Measurements from ENCODE around the gene MICU1.
A peak's percentile ranks its signal among the peaks of the same experiment; 100 is the strongest.
"Not testable (repeated sequence)": the region's sequence is repeated elsewhere in the genome, so short reads cannot be mapped to it uniquely, and the experiment has no call there.

Gene MICU1, protein sequence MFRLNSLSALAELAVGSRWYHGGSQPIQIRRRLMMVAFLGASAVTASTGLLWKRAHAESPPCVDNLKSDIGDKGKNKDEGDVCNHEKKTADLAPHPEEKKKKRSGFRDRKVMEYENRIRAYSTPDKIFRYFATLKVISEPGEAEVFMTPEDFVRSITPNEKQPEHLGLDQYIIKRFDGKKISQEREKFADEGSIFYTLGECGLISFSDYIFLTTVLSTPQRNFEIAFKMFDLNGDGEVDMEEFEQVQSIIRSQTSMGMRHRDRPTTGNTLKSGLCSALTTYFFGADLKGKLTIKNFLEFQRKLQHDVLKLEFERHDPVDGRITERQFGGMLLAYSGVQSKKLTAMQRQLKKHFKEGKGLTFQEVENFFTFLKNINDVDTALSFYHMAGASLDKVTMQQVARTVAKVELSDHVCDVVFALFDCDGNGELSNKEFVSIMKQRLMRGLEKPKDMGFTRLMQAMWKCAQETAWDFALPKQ

DNA sequence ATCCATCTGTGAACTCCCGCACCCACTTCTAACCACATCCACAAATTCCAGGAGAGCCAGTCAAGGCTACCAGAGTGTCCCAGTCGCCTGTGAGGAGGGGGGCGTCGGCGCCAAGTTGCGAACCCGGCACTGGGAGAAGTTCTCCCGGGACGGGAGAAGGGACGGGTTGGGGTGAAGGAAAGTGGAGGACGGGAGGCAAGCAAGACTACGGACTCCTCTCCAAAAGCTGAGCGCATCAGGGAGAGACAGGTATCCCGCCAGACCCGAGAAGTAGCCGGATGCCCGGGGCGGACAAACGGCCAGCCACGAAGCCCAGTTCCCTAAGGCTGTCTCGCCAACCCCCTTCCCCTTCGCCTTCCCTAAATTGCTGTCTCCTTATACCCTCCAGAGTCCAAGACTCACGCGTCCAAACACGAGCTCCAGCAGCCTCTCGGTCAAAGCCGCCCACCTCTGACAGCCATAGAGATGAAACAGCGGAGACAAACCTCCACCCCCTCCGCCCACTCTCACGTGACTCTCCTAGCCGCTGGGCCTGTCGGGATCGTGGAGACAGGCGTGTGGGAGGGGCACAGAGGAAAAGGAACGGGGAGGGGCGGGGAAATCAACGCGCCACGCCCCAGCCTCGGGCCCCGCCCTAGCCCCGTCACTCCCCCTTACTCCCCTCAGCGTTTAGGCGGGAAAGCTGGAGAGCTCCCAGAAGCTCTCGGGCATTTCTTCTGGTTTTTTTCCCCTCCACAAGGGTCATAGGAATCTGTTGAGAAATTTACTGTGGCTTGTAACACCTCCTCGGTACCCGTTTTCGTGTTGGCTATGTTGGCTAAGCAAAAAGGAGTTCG is at the start of gene MICU1:
Gene MICU1, minus strand, starts transcription at position 472 of the 836 bp plus-strand sequence. CDS start 59,286 bp downstream, outside the sequence.
- H3K27ac Mint-ChIP-seq: peak within 1 kb of the TSS; percentile 83
- no peaks in the 10 kb centered on the region for H3K9me3 Mint-ChIP-seq
- H3K4me1 Mint-ChIP-seq: peaks cover 9% of the 10 kb centered on the region
- peak within 1 kb of the TSS; percentile 98 for H3K4me3 Mint-ChIP-seq
- peak; percentile 93 for DNase-seq
- TF ChIP-seq, protein P1, sequence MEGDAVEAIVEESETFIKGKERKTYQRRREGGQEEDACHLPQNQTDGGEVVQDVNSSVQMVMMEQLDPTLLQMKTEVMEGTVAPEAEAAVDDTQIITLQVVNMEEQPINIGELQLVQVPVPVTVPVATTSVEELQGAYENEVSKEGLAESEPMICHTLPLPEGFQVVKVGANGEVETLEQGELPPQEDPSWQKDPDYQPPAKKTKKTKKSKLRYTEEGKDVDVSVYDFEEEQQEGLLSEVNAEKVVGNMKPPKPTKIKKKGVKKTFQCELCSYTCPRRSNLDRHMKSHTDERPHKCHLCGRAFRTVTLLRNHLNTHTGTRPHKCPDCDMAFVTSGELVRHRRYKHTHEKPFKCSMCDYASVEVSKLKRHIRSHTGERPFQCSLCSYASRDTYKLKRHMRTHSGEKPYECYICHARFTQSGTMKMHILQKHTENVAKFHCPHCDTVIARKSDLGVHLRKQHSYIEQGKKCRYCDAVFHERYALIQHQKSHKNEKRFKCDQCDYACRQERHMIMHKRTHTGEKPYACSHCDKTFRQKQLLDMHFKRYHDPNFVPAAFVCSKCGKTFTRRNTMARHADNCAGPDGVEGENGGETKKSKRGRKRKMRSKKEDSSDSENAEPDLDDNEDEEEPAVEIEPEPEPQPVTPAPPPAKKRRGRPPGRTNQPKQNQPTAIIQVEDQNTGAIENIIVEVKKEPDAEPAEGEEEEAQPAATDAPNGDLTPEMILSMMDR (IDR thresholded peaks at IDR 0.05): no peak
- H3K36me3 Mint-ChIP-seq (ENCODE audit: low read depth): peaks cover 6% of the 10 kb centered on the region
- H3K27me3 Mint-ChIP-seq (ENCODE audit: low read depth, poor library complexity): no peaks in the 10 kb centered on the region

DNA sequence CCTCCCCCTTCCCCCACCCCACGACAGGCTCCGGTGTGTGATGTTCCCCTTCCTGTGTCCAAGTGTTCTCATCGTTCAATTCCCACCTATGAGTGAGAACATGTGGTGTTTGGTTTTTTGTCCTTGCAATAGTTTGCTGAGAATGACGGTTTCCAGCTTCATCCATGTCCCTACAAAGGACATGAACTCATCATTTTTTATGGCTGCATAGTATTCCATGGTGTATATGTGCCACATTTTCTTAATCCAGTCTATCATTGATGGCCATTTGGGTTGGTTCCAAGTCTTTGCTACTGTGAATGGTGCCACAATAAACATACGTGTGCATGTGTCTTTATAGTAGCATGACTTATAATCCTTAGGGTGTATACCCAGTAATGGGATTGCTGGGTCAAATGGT is 48.3 kb upstream of the MICU1 start:
- H3K27ac Mint-ChIP-seq; H3K27me3 Mint-ChIP-seq (ENCODE audit: low read depth, poor library complexity); H3K9me3 Mint-ChIP-seq; DNase-seq; H3K36me3 Mint-ChIP-seq (ENCODE audit: low read depth); H3K4me1 Mint-ChIP-seq; H3K4me3 Mint-ChIP-seq: not testable (repeated sequence)

DNA sequence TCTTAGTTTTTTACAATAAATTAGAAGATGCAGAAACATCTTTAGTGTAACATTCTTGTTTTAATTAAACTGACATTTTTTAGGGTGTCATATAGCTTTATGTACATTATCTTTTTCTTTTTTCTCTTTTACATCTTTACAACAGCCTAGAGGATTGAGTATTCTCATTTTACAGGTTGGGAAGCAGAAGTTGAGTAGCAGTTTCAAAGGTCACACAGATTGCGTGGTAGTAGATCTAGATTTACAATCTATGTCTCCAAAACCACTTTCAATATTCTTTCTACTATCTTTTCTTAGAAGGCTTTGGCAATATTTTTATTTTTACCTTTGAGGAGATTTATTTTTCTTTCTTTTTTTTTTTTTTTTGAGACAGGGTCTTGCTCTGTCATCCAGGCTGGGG is 47.4 kb upstream of the MICU1 start:
- Mint-ChIP-seq H3K27ac (no peak overlapping the region), H3K4me3 (no peak overlapping the region), H3K27me3 (ENCODE audit: low read depth, poor library complexity) (no peaks in the 10 kb centered on the region), H3K4me1 (no peaks in the 10 kb centered on the region), H3K36me3 (ENCODE audit: low read depth) (no peaks in the 10 kb centered on the region), H3K9me3 (no peaks in the 10 kb centered on the region)
- TF ChIP-seq, protein P1 (IDR thresholded peaks at IDR 0.05): no peak
- DNase-seq: no peak

DNA sequence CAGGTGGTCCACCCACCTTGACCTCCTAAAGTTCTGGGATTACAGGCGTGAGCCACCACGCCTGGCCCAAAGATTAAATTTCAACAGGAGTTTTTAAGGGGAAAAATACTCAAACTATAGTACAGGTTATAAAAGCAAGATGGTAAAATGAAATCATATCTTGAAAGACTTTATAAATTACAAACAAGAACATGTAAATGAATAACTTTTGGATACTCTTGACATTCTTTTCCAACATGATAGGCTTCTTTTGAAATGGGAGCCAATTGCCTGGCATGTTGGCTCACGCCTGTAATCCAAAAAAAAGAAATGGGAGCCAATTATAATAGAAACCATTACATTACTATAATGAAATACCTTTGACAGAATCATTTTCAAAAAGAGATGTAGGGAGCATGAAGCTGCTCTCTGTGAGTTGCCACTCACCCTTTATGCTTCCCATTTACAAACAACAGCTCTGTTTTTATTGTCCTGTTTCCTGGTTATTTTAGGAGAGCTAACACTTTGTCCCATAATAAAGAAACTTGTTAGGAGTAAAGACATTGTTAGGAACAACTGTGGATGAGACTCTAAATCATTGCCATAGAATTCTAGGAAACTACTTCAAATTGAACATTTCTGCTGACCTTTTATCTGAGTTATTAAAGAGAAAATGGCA is 41.5 kb upstream of the MICU1 start:
- H3K36me3 Mint-ChIP-seq (ENCODE audit: low read depth): no peaks in the 10 kb centered on the region
- H3K9me3 Mint-ChIP-seq: no peaks in the 10 kb centered on the region
- no peak for DNase-seq
- no peak overlapping the region for H3K4me3 Mint-ChIP-seq
- TF ChIP-seq, protein P1 (IDR thresholded peaks at IDR 0.05): no peak
- no peak overlapping the region for H3K27ac Mint-ChIP-seq
- no peaks in the 10 kb centered on the region for H3K4me1 Mint-ChIP-seq
- peaks cover 5% of the 10 kb centered on the region for H3K27me3 Mint-ChIP-seq (ENCODE audit: low read depth, poor library complexity)

DNA sequence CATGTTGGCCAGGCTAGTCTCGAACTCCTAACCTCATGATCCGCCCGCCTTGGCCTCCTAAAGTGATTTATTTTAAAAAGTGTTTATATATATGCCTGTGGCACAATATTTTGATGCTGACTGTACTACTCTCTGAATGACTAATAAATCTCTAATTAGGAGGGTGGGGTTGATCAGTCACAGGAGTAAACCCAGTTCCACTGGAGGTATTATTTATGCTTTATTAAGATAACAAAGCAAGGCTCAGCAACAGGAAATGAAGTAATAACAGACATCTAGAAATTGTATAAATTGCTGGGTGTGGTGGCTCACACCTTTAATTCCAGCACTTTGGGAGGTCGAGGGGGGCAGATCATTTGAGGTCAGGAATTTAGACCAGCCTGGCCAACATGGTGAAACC is 40.0 kb upstream of the MICU1 start:
- Mint-ChIP-seq H3K4me1 (no peaks in the 10 kb centered on the region), H3K4me3 (no peak overlapping the region), H3K27ac (no peak overlapping the region), H3K9me3 (no peaks in the 10 kb centered on the region), H3K36me3 (ENCODE audit: low read depth) (no peaks in the 10 kb centered on the region), H3K27me3 (ENCODE audit: low read depth, poor library complexity) (peaks cover 5% of the 10 kb centered on the region)
- TF ChIP-seq, protein P1 (IDR thresholded peaks at IDR 0.05): no peak
- no peak for DNase-seq

DNA sequence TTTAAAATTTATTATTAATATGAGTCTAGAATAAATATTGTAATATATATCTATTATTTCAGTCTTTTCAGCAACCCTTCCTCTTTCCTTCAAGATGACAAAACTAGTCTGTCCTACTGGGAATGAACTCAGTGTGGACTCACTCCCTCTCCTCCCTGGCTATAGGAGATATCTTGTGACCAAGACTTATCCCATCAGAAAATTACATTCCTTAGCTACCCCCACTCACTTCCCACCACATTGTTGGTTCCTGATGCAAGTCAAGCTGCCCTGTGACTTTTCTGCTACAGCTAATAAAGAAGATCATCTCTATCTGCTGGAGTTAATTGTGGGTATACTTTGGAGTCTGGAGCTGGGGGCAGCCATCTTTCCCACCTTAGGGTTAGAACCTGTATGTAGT is 38.1 kb upstream of the MICU1 start:
- DNase-seq: no peak
- Mint-ChIP-seq H3K27ac (no peak overlapping the region), H3K4me1 (peaks cover 7% of the 10 kb centered on the region), H3K9me3 (no peaks in the 10 kb centered on the region), H3K36me3 (ENCODE audit: low read depth) (no peaks in the 10 kb centered on the region), H3K4me3 (no peak overlapping the region), H3K27me3 (ENCODE audit: low read depth, poor library complexity) (peaks cover 5% of the 10 kb centered on the region)
- TF ChIP-seq, protein P1 (IDR thresholded peaks at IDR 0.05): no peak
